ENCODE measurements around the gene TMPRSS11A. TPM values are rescaled to one million over a fixed set of nuclear protein-coding genes. Genes with fewer than 3 reads are reported as not detected.

Gene TMPRSS11A
- total RNA-seq: not detected

- ChIA-PET CTCF (no interaction called here), POLR2A (no interaction called here)
- Mint-ChIP-seq H3K4me1 (no peaks in the 10 kb centered on the region), H3K27ac (no peak within 1 kb of the TSS), H3K36me3 (ENCODE audit: low read depth) (no peaks in the 10 kb centered on the region), H3K4me3 (no peak within 1 kb of the TSS), H3K9me3 (ENCODE audit: low read depth) (no peaks in the 10 kb centered on the region), H3K27me3 (no peaks in the 10 kb centered on the region)
- ATAC-seq: no peak
- intact Hi-C loops (cut with DNase I, micrococcal nuclease): no loop called here
- DNase-seq: no peak
Measured at GRCh38 chr4:67963356-67963755, at the start of gene TMPRSS11A. Gene TMPRSS11A (minus strand): TSS chr4:67963493. CDS start chr4:67963393, 100 bp downstream.

- ChIA-PET POLR2A (no interaction called here), CTCF (no interaction called here)
- Mint-ChIP-seq H3K4me1 (no peaks in the 10 kb centered on the region), H3K4me3 (no peak overlapping the region), H3K36me3 (ENCODE audit: low read depth) (no peaks in the 10 kb centered on the region), H3K9me3 (ENCODE audit: low read depth) (no peaks in the 10 kb centered on the region), H3K27ac (no peak overlapping the region), H3K27me3 (peaks cover 2% of the 10 kb centered on the region)
- intact Hi-C loops (cut with DNase I, micrococcal nuclease): no loop called here
- ATAC-seq (no peak), DNase-seq (no peak)
Measured at GRCh38 chr4:68011684-68012083, 48.4 kb upstream of the TMPRSS11A start.

- Mint-ChIP-seq H3K27me3 (peaks cover 4% of the 10 kb centered on the region), H3K36me3 (ENCODE audit: low read depth) (no peaks in the 10 kb centered on the region), H3K4me1 (no peaks in the 10 kb centered on the region), H3K4me3 (no peak overlapping the region), H3K9me3 (ENCODE audit: low read depth) (no peaks in the 10 kb centered on the region), H3K27ac (no peak overlapping the region)
- ChIA-PET POLR2A (no interaction called here), CTCF (interaction anchor here (1.0 kb wide), 1 partner anchor 16 kb away, joined by 3 read pairs; no protein-coding TSS in a partner anchor)
- intact Hi-C loops (cut with DNase I, micrococcal nuclease): no loop called here
- ATAC-seq: no peak
- no peak for DNase-seq
Measured at GRCh38 chr4:68002906-68003305, 39.6 kb upstream of the TMPRSS11A start.

- POLR2A ChIA-PET: no interaction called here
- CTCF ChIA-PET: interaction anchor here (1.0 to 1.8 kb wide), 3 partner anchors 11 to 174 kb away, joined by 3 to 4 read pairs (median 3); no protein-coding TSS in a partner anchor
- no peaks in the 10 kb centered on the region for H3K9me3 Mint-ChIP-seq (ENCODE audit: low read depth)
- H3K4me1 Mint-ChIP-seq: peaks cover under 1% of the 10 kb centered on the region
- H3K27me3 Mint-ChIP-seq: no peaks in the 10 kb centered on the region
- no peak for ATAC-seq
- intact Hi-C loops (cut with DNase I, micrococcal nuclease): no loop called here
- no peaks in the 10 kb centered on the region for H3K36me3 Mint-ChIP-seq (ENCODE audit: low read depth)
- no peak overlapping the region for H3K27ac Mint-ChIP-seq
- H3K4me3 Mint-ChIP-seq: no peak overlapping the region
- DNase-seq: no peak
Measured at GRCh38 chr4:67996127-67996526, 32.8 kb upstream of the TMPRSS11A start.

GRCh38 chr4:67988991-67989390, 25.7 kb upstream of the TMPRSS11A start:
- no peaks in the 10 kb centered on the region for H3K9me3 Mint-ChIP-seq (ENCODE audit: low read depth)
- no peak overlapping the region for H3K4me3 Mint-ChIP-seq
- intact Hi-C loops (cut with DNase I, micrococcal nuclease): loop anchor here (1.0 to 2.0 kb wide), 2 partner anchors 186 to 388 kb away; no protein-coding TSS in a partner anchor
- POLR2A ChIA-PET: no interaction called here
- DNase-seq (no peak), ATAC-seq (no peak)
- H3K4me1 Mint-ChIP-seq: peaks cover 5% of the 10 kb centered on the region
- H3K27me3 Mint-ChIP-seq: no peaks in the 10 kb centered on the region
- H3K36me3 Mint-ChIP-seq (ENCODE audit: low read depth): no peaks in the 10 kb centered on the region
- CTCF ChIA-PET: interaction anchor here (1.3 kb wide), 1 partner anchor 187 kb away, joined by 7 read pairs; no protein-coding TSS in a partner anchor
- no peak overlapping the region for H3K27ac Mint-ChIP-seq

GRCh38 chr4:67983333-67983732, 20.0 kb upstream of the TMPRSS11A start:
- no peak for ATAC-seq
- POLR2A ChIA-PET: no interaction called here
- H3K9me3 Mint-ChIP-seq (ENCODE audit: low read depth): no peaks in the 10 kb centered on the region
- CTCF ChIA-PET: no interaction called here
- H3K27ac Mint-ChIP-seq: no peak overlapping the region
- H3K36me3 Mint-ChIP-seq (ENCODE audit: low read depth): no peaks in the 10 kb centered on the region
- peaks cover 4% of the 10 kb centered on the region for H3K27me3 Mint-ChIP-seq
- no peak overlapping the region for H3K4me3 Mint-ChIP-seq
- DNase-seq: no peak
- intact Hi-C loops (cut with DNase I, micrococcal nuclease): no loop called here
- H3K4me1 Mint-ChIP-seq: no peaks in the 10 kb centered on the region

GRCh38 chr4:67980512-67980911, 17.2 kb upstream of the TMPRSS11A start:
- ChIA-PET POLR2A (no interaction called here), CTCF (interaction anchor here (1.0 kb wide), 1 partner anchor 18 kb away, joined by 3 read pairs; no protein-coding TSS in a partner anchor)
- intact Hi-C loops (cut with DNase I, micrococcal nuclease): no loop called here
- no peak for ATAC-seq
- no peaks in the 10 kb centered on the region for H3K4me1 Mint-ChIP-seq
- no peak for DNase-seq
- H3K9me3 Mint-ChIP-seq (ENCODE audit: low read depth): no peaks in the 10 kb centered on the region
- H3K27me3 Mint-ChIP-seq: peaks cover 4% of the 10 kb centered on the region
- no peak overlapping the region for H3K4me3 Mint-ChIP-seq
- no peak overlapping the region for H3K27ac Mint-ChIP-seq
- no peaks in the 10 kb centered on the region for H3K36me3 Mint-ChIP-seq (ENCODE audit: low read depth)

- intact Hi-C loops (cut with DNase I, micrococcal nuclease): no loop called here
- CTCF ChIA-PET: no interaction called here
- H3K27ac Mint-ChIP-seq: no peak overlapping the region
Measured at GRCh38 chr4:67973608-67974007, 10.3 kb upstream of the TMPRSS11A start.

GRCh38 chr4:67954890-67955289, 8.4 kb downstream of the TMPRSS11A start:
- ChIA-PET CTCF (no interaction called here), POLR2A (interaction anchor here (0.5 kb wide), 1 partner anchor 35 kb away, joined by 5 read pairs; no protein-coding TSS in a partner anchor)
- H3K9me3 Mint-ChIP-seq (ENCODE audit: low read depth): peaks cover 6% of the 10 kb centered on the region
- no peak overlapping the region for H3K27ac Mint-ChIP-seq
- DNase-seq: no peak
- intact Hi-C loops (cut with DNase I, micrococcal nuclease): no loop called here
- peaks cover 2% of the 10 kb centered on the region for H3K27me3 Mint-ChIP-seq
- no peaks in the 10 kb centered on the region for H3K36me3 Mint-ChIP-seq (ENCODE audit: low read depth)
- ATAC-seq: no peak
- no peaks in the 10 kb centered on the region for H3K4me1 Mint-ChIP-seq
- H3K4me3 Mint-ChIP-seq: no peak overlapping the region

More at GRCh38 chr4:67973608-67974007, 10.3 kb upstream of the TMPRSS11A start:
- no peak for ATAC-seq
- H3K36me3 Mint-ChIP-seq (ENCODE audit: low read depth): no peaks in the 10 kb centered on the region
- peaks cover 4% of the 10 kb centered on the region for H3K9me3 Mint-ChIP-seq (ENCODE audit: low read depth)
- H3K4me1 Mint-ChIP-seq: no peaks in the 10 kb centered on the region
- H3K27me3 Mint-ChIP-seq: no peaks in the 10 kb centered on the region
- no peak for DNase-seq
- H3K4me3 Mint-ChIP-seq: no peak overlapping the region
- POLR2A ChIA-PET: no interaction called here

- ATAC-seq (no peak), DNase-seq (no peak)
- H3K4me1 Mint-ChIP-seq: no peaks in the 10 kb centered on the region
- CTCF ChIA-PET: no interaction called here
- intact Hi-C loops (cut with DNase I, micrococcal nuclease): no loop called here
- H3K36me3 Mint-ChIP-seq (ENCODE audit: low read depth): no peaks in the 10 kb centered on the region
- no peaks in the 10 kb centered on the region for H3K9me3 Mint-ChIP-seq (ENCODE audit: low read depth)
- no peak overlapping the region for H3K4me3 Mint-ChIP-seq
- POLR2A ChIA-PET: no interaction called here
- peaks cover 2% of the 10 kb centered on the region for H3K27me3 Mint-ChIP-seq
- H3K27ac Mint-ChIP-seq: no peak overlapping the region
Measured at GRCh38 chr4:67941074-67941473, 22.2 kb downstream of the TMPRSS11A start.

GRCh38 chr4:67940506-67940905, 22.8 kb downstream of the TMPRSS11A start:
- DNase-seq (no peak), ATAC-seq (no peak)
- intact Hi-C loops (cut with DNase I, micrococcal nuclease): no loop called here
- CTCF ChIA-PET: no interaction called here
- POLR2A ChIA-PET: no interaction called here
- H3K4me1 Mint-ChIP-seq: no peaks in the 10 kb centered on the region
- no peak overlapping the region for H3K27ac Mint-ChIP-seq
- no peaks in the 10 kb centered on the region for H3K36me3 Mint-ChIP-seq (ENCODE audit: low read depth)
- H3K27me3 Mint-ChIP-seq: peaks cover 2% of the 10 kb centered on the region
- H3K4me3 Mint-ChIP-seq: no peak overlapping the region
- H3K9me3 Mint-ChIP-seq (ENCODE audit: low read depth): no peaks in the 10 kb centered on the region

- intact Hi-C loops (cut with DNase I, micrococcal nuclease): no loop called here
- Mint-ChIP-seq H3K4me3 (no peak overlapping the region), H3K36me3 (ENCODE audit: low read depth) (no peaks in the 10 kb centered on the region), H3K9me3 (ENCODE audit: low read depth) (no peaks in the 10 kb centered on the region), H3K27ac (no peak overlapping the region), H3K4me1 (no peaks in the 10 kb centered on the region), H3K27me3 (peaks cover 5% of the 10 kb centered on the region)
- DNase-seq (no peak), ATAC-seq (no peak)
- CTCF ChIA-PET: interaction anchor here (0.7 kb wide), 1 partner anchor 10 kb away, joined by 3 read pairs; no protein-coding TSS in a partner anchor
- POLR2A ChIA-PET: no interaction called here
Measured at GRCh38 chr4:67939195-67939594, 24.1 kb downstream of the TMPRSS11A start.

Measured in activated CD4-positive, alpha-beta T cell treated with anti-CD3 and anti-CD28 coated beads for 36 hours (primary cell).